ENCODE data around the gene TMEM62.
"Not testable (repeated sequence)": the region's sequence is repeated elsewhere in the genome, so short reads cannot be mapped to it uniquely, and the experiment has no call there.

TMEM62 gene

GRCh38 chr15:43184407-43185124, 51.2 kb downstream of the TMEM62 start:
- DNase-seq = no peak

- peak; percentile 75 to 95 (median 79) for DNase-seq
These were observed 52.0 kb downstream of the TMEM62 start, which contains the start of gene CCNDBP1 for GRCh38 chr15:43185157-43186002. TSS of gene CCNDBP1 (plus strand) at chr15:43185403. CDS start at chr15:43185499, 96 bp downstream.

- no peak for DNase-seq
These were observed 52.6 kb downstream of the TMEM62 start for GRCh38 chr15:43186003-43186353.

- peak in 1 of 5 donors; percentile 56 for DNase-seq
These were observed 54.3 kb downstream of the TMEM62 start for GRCh38 chr15:43187544-43188155.

GRCh38 chr15:43189296-43189695, 55.9 kb downstream of the TMEM62 start:
- DNase-seq = no peak

GRCh38 chr15:43190178-43190577, 56.8 kb downstream of the TMEM62 start:
- DNase-seq = no peak

- no peak for DNase-seq
These were observed 60.3 kb downstream of the TMEM62 start for GRCh38 chr15:43193710-43194109.

- DNase-seq = no peak
These were observed 61.4 kb downstream of the TMEM62 start for GRCh38 chr15:43194795-43195194.

GRCh38 chr15:43196760-43197548, 63.6 kb downstream of the TMEM62 start:
- DNase-seq = no peak

- not testable (repeated sequence) for DNase-seq
These were observed 64.4 kb downstream of the TMEM62 start for GRCh38 chr15:43197773-43198172.

- DNase-seq = not testable (repeated sequence)
These were observed 65.2 kb downstream of the TMEM62 start for GRCh38 chr15:43198556-43198955.

GRCh38 chr15:43198992-43199391, 65.6 kb downstream of the TMEM62 start:
- DNase-seq = no peak

GRCh38 chr15:43199945-43200488, 66.6 kb downstream of the TMEM62 start:
- DNase-seq = no peak

GRCh38 chr15:43204016-43204901, 70.9 kb downstream of the TMEM62 start:
- DNase-seq = peak in 3 of 5 donors; percentile 15 to 30 (median 30)

- DNase-seq = no peak
These were observed 72.7 kb downstream of the TMEM62 start for GRCh38 chr15:43206054-43206453.

GRCh38 chr15:43207024-43207423, 73.6 kb downstream of the TMEM62 start:
- DNase-seq = no peak

- DNase-seq = no peak
These were observed 74.9 kb downstream of the TMEM62 start for GRCh38 chr15:43208052-43209002.

GRCh38 chr15:43209059-43209824, 75.9 kb downstream of the TMEM62 start:
- DNase-seq = no peak

- DNase-seq = no peak
These were observed 76.9 kb downstream of the TMEM62 start for GRCh38 chr15:43210172-43210745.
